GM19043 (cell line): ENCODE measurements around the gene PRR15L.

Experiments used
- ATAC-seq: cut with Tn5 transposase; IDR thresholded peaks from one replicate; pipeline ENCODE4 v1.9.1; 2021; ENCODE audit warnings: low read depth; ENCODE audit not compliant: unreplicated experiment

Gene PRR15L

GRCh38 chr17:47907932-47908562 is 49.6 kb downstream of the PRR15L start:
- ATAC-seq = no peak

- ATAC-seq = no peak
These were observed 51.2 kb downstream of the PRR15L start for GRCh38 chr17:47906443-47906842.

- ATAC-seq = no peak
These were observed 52.4 kb downstream of the PRR15L start for GRCh38 chr17:47905221-47905733.

- ATAC-seq = no peak
These were observed 55.5 kb downstream of the PRR15L start for GRCh38 chr17:47902039-47902744.
